ENCODE measurements around the gene CLCF1. TPM values are rescaled to one million over a fixed set of nuclear protein-coding genes. Genes with fewer than 3 reads are reported as not detected.

The CLCF1 gene
- total and polyA plus RNA-seq, 9 donors = 2.5 to 22.9 (median 5.0) TPM

- Histone ChIP-seq H3K27me3 (peaks cover 2% of the 10 kb centered on the region), H3K4me3 (no peak overlapping the region), H3K36me3 (no peaks in the 10 kb centered on the region), H3K27ac (no peak overlapping the region), H3K4me1 (ENCODE audit: insufficient read depth) (no peaks in the 10 kb centered on the region), H3K9me3 (no peaks in the 10 kb centered on the region)
- intact Hi-C loops (cut with DNase I) = loop anchor here in 1 of 4 donors (10.0 kb wide), 1 partner anchor 96 kb away; the partner anchor contains the start of genes CDK2AP2 and PITPNM1
- DNase-seq = no peak
- TF ChIP-seq EP300 (IDR thresholded peaks at IDR 0.05) (no peak), CTCF (IDR thresholded peaks at IDR 0.05) (no peak), POLR2A (IDR thresholded peaks at IDR 0.05) (no peak)
- 35 to 61% (median 59%) methylated on average over 14 to 24 of the region's 24 CpGs for WGBS, 3 donors
Observed at GRCh38 chr11:67409261-67409666, 35.9 kb upstream of the CLCF1 start.

- TF ChIP-seq CTCF (IDR thresholded peaks at IDR 0.05) (no peak), POLR2A (IDR thresholded peaks at IDR 0.05) (no peak), EP300 (IDR thresholded peaks at IDR 0.05) (no peak)
- no peak overlapping the region for H3K27ac ChIP-seq
- no peak overlapping the region for H3K4me3 ChIP-seq
- DNase-seq = no peak
- peaks cover 2% of the 10 kb centered on the region for H3K27me3 ChIP-seq
- intact Hi-C loops (cut with DNase I) = loop anchor here in 1 of 4 donors (10.0 kb wide), 1 partner anchor 96 kb away; the partner anchor contains the start of genes CDK2AP2 and PITPNM1
- 51 to 66% (median 62%) methylated on average over 17 to 18 of the region's 18 CpGs for WGBS, 3 donors
- no peaks in the 10 kb centered on the region for H3K36me3 ChIP-seq
- H3K4me1 ChIP-seq (ENCODE audit: insufficient read depth) = no peaks in the 10 kb centered on the region
- H3K9me3 ChIP-seq = no peaks in the 10 kb centered on the region
Observed at GRCh38 chr11:67408437-67409200, 35.2 kb upstream of the CLCF1 start.

GRCh38 chr11:67407688-67408163, 34.3 kb upstream of the CLCF1 start:
- 41 to 58% (median 48%) methylated on average over 12 of the region's 12 CpGs for WGBS, 3 donors
- intact Hi-C loops (cut with DNase I) = loop anchor here in 1 of 4 donors (10.0 kb wide), 1 partner anchor 97 kb away; the partner anchor contains the start of genes CDK2AP2 and PITPNM1
- H3K4me1 ChIP-seq (ENCODE audit: insufficient read depth) = no peaks in the 10 kb centered on the region
- no peak for DNase-seq
- H3K36me3 ChIP-seq = no peaks in the 10 kb centered on the region
- TF ChIP-seq CTCF (IDR thresholded peaks at IDR 0.05) (no peak), POLR2A (IDR thresholded peaks at IDR 0.05) (no peak), EP300 (IDR thresholded peaks at IDR 0.05) (no peak)
- H3K27me3 ChIP-seq = peaks cover 1% of the 10 kb centered on the region
- H3K27ac ChIP-seq = no peak overlapping the region
- H3K9me3 ChIP-seq = no peaks in the 10 kb centered on the region
- H3K4me3 ChIP-seq = no peak overlapping the region

- TF ChIP-seq POLR2A (IDR thresholded peaks at IDR 0.05) = no peak
- TF ChIP-seq EP300 (IDR thresholded peaks at IDR 0.05) = no peak
- no peak for TF ChIP-seq CTCF (IDR thresholded peaks at IDR 0.05)
- WGBS, 3 donors = 27 to 36% (median 30%) methylated on average over 12 of the region's 12 CpGs
- Histone ChIP-seq H3K4me1 (ENCODE audit: insufficient read depth) (peaks cover under 1% of the 10 kb centered on the region), H3K27me3 (no peaks in the 10 kb centered on the region), H3K36me3 (no peaks in the 10 kb centered on the region), H3K9me3 (no peaks in the 10 kb centered on the region), H3K4me3 (no peak overlapping the region), H3K27ac (no peak overlapping the region)
- DNase-seq = no peak
- intact Hi-C loops (cut with DNase I) = loop anchor here in 1 of 4 donors (10.0 kb wide), 1 partner anchor 98 kb away; the partner anchor contains the start of genes CDK2AP2 and PITPNM1
Observed at GRCh38 chr11:67406969-67407687, 33.7 kb upstream of the CLCF1 start.
